GM19438 (cell line): Measurements from ENCODE around the gene CBLC.

Experiments used
- ATAC-seq: cut with Tn5 transposase; IDR thresholded peaks from one replicate; pipeline ENCODE4 v1.9.1; 2021; ENCODE audit warnings: low read depth; ENCODE audit not compliant: unreplicated experiment

CBLC gene

DNA sequence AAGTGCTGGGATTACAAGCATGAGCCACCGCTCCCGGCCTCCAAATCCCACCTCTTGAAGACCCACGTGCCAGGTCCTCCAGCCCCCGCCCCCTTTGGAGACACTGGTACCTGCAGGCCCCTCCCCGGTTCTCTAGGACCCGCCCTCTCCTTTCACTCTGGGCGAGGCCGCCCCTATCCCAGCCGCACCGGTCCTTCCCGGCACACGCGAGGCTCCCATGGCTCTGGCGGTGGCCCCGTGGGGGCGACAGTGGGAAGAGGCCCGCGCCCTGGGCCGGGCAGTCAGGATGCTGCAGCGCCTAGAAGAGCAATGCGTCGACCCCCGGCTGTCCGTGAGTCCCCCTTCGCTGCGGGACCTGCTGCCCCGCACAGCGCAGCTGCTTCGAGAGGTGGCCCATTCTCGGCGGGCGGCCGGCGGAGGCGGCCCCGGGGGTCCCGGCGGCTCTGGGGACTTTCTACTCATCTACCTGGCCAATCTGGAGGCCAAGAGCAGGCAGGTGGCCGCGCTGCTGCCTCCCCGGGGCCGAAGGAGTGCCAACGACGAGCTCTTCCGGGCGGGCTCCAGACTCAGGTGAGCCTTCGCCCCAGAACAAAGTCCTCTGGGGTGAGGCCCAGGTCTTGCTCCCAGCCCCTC is at the start of gene CBLC:
Gene CBLC (plus strand): TSS at position 176 of the 633 bp plus-strand sequence. CDS start 42 bp downstream, at position 218.
- no peak for ATAC-seq

GRCh38 chr19:44728178-44728577 is 49.5 kb upstream of the CBLC start:
- ATAC-seq, result no peak

- no peak for ATAC-seq
Observed at GRCh38 chr19:44729516-44730033, 48.1 kb upstream of the CBLC start.

- no peak for ATAC-seq
Observed at GRCh38 chr19:44731081-44731480, 46.6 kb upstream of the CBLC start.

DNA sequence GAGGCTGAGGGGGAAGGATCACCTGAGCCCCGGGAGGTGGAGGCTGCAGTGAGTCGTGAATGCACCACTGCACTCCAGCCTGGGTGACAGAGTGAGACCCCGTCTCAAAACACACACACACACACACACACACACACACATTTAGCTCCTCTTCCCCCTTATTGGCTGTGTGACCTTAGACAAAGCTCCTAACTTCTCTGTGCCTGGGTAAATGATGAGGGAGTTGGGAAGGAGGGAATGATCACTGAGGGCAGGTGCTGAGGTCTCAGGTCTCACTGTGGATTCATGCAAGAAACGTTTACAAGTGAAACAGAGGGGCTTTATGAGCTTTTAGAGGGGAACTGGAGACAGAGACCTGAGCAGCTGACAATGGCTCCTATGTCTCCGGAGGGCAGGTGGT is 46.1 kb upstream of the CBLC start:
- no peak for ATAC-seq

- no peak for ATAC-seq
Observed at GRCh38 chr19:44732235-44733014, 45.3 kb upstream of the CBLC start.

DNA sequence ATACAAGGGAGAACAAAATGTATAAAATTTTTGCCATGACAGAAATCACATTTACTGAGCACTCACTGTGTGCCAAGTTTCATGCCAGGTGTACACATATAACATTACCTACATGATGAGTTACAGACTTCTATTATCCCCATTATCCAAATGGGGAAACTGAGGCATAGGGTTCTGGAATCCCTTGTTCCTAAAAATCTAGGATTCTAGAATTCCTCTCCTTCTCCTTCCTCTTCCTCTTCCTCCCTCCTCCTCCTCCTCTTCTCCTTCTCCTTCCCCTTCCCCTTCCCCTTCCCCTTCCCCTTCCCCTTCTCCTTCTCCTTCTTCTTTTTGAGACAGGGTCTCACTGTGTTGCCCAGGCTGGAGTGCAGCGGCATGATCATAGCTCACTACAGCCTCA is 43.3 kb upstream of the CBLC start:
- ATAC-seq, result no peak

DNA sequence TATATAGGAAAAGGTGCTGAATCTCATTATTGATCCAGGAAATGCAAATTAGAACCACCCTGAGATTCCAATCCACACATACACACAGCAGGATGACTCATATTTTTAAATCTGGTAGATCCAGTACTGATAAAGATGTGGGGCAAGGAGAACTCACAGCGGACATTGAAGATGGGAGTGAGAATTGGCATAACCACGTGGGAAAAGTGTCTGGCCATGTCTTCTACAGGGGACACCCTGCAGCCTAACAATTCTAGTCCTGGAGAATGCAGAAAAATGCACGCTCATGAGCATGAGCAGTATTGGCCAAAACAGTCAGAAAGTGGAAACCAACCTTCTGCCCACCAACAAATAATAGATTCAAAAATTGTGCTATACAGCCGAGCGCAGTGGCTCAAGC is 42.7 kb upstream of the CBLC start:
- ATAC-seq, result no peak

GRCh38 chr19:44737238-44738071 is 40.2 kb upstream of the CBLC start:
- no peak for ATAC-seq

- no peak for ATAC-seq
Observed at GRCh38 chr19:44738136-44738535, 39.6 kb upstream of the CBLC start.

DNA sequence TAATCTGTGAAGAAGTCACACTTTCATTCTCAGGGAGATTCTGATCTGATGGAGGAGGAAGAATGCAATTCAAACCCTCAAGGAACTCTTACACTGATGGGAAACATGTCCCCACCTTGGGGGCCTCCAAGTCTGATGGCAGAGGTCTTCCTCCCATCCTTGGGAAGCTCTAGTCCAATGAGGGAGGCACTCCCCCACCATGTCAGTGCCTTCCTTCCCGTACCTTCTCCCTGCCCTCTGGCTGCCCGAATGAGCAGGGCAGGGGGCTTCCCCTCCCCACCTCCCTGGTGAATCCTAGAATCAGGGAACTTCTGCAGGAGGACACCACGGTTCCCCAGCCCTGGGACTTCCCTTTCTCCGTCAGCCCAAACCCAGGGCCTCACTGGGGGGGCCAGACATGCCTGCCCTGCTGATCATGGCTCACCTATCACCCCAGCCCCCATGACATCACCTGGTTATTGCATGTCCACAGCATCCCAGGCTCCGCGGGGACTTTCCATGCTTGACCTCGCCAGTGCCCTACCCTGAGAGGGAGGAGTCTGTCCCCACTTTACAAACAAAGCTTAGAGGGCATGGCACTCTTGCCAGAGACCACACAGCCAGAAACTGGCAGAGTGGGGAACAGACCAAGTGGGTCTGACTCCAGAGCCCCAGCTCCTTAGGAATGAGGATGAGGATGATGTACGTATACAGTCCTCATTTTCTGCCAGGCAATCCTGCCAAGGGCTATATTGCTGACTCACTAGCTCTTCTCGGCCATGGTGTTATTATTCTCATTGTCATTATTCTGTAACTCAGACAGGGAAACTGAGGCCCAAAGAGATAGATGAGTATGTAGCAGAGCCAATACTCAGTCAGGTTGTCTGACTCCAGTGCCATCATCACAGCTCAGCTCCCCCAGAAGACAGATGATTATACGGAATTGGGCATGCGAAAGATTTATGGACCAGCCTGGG is 38.8 kb upstream of the CBLC start:
- ATAC-seq, result no peak

GRCh38 chr19:44740351-44740824 is 37.3 kb upstream of the CBLC start:
- no peak for ATAC-seq

GRCh38 chr19:44741258-44741731 is 36.4 kb upstream of the CBLC start:
- ATAC-seq, result no peak

- no peak for ATAC-seq
Observed at GRCh38 chr19:44741841-44742329, 35.8 kb upstream of the CBLC start.

- ATAC-seq, result no peak
Observed at GRCh38 chr19:44742330-44743061, 35.2 kb upstream of the CBLC start.

DNA sequence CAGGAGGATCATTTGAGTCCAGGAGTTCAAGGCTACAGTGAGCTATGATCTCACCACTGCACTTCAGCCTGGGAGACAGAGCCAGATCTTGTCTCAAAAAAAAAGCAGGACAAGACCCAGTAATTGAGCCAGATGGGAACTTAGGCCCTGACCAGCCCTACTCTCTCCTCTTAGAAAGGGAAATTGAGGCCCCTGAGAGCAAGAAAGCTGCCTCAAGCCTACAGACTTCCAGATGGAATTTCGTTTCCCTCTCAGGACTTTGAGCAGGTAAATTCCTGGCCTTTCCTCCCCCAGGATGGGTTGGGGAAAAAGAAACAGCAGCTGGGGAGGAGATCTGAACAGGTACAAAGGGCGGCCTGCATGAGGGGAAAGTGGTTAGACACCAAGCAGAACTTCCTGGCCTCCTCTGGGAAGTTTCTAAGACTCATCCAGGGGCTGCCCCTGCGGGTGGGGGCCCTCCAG is 32.8 kb upstream of the CBLC start:
- no peak for ATAC-seq

GRCh38 chr19:44745341-44745831 is 32.3 kb upstream of the CBLC start:
- no peak for ATAC-seq

DNA sequence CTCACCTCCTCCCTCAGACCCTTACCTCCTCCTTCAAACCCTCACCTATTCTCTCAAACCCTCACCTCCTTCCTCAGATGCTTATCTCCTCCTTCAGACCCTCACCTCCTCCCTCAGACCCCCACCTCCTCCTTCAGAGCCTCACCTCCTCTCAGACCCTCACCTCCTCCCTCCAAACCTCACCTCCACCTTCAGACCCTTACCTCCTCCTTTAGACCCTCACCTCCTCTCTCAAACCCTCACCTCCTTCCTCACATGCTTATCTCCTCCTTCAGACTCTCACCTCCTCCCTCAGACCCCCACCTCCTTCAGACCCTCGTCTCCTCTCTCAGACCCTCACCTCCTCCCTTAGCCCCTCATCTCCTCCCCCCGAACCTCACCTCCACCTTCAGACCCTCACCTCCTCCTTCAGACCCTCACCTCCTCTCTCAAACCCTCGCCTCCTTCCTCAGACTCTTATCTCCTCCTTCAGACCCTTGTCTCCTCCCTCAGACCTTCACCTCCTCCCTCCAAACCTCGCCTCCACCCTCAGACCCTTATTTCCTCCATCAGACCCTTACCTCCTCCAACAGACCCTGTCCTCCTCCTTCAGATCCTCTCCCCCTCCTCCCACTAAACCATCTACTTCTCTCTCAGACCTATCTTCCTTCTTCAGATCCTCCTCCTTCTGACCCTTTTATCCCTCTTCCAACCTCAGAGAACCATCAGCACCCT is 31.6 kb upstream of the CBLC start:
- ATAC-seq, result no peak
